ENCODE measurements around the gene HIC1.

DNA sequence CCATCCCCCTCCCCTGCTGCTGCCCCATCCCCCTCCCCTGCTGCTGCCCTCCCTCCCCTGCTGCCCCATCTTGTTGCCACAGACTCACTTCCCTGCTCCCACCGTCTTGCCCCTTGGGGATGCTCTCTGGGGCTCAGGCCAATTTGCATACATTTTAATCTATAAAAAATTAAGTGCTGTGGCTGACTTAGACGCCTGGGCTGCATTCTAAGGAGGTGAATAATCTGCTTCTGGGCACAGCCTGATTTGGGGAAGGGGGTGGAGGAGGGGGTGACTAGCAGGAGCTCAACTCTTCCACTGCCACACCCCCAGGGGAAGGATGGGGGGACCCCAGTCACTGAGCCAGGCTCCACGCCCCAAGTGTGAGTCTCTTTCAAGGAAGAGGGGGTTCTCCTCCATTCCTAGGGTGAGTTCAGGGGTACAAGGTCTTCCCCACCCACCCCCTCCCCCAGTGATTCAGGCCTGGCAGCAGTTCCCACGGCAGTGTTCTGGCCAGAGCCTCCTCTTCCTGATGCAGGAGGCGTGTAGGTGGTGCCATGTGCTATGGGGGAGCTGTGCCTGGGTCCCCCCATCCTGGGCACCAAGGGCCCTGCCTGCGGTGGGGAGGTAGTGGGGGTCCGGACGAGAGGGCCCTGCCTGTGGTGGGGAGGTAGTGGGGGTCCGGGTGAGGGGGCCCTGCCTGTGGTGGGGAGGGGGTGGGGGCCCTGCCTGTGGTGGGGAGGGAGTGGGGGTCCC, 19.9 kb upstream of the HIC1 start:
- TF ChIP-seq CTCF (IDR thresholded peaks at IDR 0.05; ENCODE audit: poor library complexity) (no peak), EZH2 (IDR thresholded peaks at IDR 0.05; ENCODE audit: borderline replicate concordance) (no peak)
